HG03378 (cell line): ENCODE data around the gene TRMT2A.

Experiments
- ATAC-seq: cut with Tn5 transposase; IDR thresholded peaks from one replicate; pipeline ENCODE4 v1.9.1; 2021; ENCODE audit warnings: mild to moderate bottlenecking, moderate library complexity; ENCODE audit not compliant: unreplicated experiment

Gene TRMT2A

DNA sequence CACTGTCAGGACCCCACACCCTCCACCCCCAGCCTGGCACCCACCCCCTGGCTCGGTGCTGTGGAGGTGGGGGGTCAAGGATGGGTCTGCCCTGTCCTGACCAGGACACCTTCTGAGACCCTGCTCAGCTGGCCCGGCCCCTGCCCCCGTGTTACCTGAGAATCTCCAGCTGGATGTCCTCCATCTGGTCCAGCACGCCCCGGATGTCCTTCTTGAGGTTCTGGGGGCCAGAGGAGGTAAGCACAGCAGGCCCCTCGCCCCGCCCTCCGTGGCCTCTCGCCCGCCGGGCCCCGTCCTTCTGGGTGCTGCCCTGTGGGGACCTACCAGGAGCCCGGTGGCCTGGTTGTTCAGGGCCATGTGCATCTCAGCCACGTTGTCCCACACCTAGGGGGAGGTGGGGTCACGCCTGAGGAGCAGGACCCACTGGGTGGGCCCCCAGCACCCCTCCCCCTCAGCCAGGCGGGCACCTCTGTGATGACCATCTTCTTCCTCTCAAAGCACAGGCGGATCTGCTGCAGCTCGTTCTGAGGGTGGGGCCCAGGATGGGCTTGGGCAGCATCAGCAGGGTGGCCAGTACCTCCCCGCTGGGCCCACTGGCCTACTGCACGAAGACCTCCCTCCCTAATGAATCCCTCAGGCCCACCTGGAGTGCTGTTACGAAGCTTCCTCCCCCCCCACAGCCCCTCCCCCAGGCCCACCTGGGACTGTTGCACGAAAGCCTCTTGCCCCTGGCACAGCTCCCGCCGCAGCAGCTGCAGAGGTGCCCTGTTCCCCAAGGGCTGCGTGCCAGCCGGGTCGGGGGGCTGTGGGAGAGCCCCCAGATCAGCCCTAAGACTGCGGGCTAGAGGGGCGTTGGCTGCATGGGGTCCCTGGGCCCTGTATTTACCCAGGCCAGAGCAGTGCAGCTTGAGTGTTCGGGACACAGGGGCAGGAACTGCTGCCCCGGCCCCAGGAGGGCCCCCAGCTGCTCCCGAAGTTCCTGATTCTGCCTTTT is 32.5 kb upstream of the TRMT2A start:
- no peak for ATAC-seq

DNA sequence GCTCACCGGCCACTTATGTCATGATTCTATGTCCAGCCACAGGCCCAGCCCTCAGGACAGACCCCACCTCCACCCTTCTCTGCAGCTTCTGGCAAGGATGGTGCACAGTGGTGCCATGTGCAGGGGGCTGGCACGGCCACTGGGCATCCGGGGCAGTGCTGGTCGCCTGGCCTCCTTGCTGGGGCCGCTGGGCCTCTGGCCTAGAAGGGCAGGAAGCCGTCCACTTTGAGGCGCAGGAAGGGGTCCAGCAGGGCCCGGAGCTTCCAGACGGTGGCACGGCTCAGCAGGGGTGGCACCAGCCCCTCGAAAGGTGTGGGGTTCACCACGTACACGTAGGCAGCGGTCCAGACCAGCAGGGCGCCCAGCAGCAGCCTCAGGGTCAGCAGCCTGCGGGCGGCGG is 31.4 kb upstream of the TRMT2A start:
- no peak for ATAC-seq

DNA sequence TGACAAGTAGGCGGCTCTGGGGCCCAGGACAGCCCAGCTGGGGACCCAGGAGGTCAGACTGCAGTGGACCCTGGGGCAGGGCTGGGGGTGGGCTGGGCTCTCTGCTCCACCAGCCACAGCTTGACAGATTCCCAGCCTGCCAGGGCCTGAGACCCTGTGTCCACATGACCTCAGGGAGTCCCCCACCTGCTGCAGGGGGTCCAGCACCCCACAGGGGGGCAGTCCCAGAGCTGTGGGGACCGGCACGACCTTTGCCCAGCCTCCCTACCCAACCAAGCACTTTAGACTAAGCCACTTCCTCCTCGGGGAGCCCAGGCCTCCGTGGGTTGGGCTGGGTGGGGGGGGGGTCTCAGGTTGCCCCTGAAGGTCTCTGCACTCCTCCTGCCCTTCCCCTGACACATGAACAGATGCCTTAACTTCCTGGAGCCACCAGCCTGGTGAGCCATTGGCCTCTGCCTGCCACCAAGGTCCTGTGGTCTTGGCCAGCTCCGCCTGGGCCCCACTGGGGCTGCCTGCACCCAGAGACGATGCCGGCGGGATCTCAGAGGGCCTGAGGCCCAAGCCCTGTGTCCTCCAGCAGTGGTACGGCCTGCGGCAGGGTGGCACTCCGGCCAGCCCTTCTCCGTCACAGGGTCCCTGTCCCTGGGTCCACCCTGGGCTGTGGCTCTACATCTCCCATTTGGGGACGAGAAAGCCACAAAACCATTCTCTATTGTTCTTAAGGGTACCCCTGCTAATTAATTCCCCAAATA is 30.4 kb upstream of the TRMT2A start:
- no peak for ATAC-seq

DNA sequence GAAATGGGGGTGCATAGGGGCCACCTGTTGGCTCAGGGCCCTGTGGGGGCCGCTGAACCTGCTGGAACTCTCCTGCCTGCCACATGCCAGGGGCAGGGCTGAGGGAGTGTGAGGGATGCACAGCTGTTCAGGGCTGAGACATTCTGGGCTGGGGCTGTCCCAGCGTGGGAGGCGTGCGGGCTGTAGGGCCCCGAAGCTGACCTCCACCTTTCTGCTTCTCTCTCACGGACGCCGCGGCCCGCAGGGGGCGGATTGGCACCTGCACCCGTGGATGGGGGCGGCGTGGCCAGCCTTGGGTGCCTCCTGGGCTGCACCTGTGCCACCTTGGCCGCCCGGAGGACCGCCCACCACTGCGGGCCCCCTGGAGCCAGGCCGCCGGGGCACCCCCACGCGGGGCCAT is 29.8 kb upstream of the TRMT2A start:
- ATAC-seq: no peak

DNA sequence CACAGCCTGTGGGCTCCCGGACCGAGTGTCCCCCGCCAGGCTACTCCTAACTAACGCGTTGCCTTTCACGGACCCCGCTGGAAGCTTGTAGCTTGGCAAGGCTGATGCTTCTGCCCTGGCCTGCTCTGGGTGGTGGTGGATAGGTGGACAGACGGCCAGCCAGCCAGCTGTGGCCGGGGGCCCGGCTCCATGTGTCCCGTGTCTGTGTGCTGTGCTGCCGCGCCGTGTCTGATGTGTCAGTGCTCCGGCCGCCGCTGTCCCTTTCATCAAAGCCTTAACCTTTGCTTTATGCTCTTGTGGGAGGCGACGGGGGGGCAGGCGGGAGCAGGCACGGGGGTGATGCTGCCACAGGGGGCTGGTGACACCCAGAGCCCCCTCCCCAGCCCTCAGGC is 28.8 kb upstream of the TRMT2A start:
- no peak for ATAC-seq

DNA sequence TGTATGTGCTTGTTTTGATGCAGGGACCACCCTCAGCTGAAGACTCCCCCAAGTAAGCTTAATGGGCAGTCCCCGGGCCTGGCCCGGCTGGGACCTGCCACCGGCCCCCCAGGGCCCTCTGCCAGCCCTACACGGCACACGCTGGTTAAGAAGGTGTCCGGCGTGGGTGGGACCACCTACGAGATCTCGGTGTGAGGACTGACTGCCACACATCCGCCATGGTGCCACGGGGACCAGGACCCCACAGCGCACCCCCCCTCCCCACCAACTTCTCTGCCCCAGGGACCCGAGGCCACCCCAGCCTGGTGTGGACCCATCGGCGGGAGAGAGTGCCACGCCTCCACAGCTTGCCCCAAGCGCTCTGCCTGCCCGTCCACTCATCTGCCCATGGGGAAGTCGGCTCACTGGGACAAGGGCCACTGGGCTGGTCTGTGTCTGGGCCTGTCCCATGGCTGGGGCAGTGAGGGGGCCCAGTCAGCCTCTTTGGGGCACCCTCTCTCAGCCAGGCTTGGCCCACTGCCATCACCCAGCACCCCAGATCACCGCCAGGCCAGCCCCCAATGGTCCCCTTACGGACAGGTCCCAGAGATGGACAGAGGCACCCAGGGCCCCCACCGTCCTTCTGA is 28.3 kb upstream of the TRMT2A start:
- ATAC-seq: no peak

DNA sequence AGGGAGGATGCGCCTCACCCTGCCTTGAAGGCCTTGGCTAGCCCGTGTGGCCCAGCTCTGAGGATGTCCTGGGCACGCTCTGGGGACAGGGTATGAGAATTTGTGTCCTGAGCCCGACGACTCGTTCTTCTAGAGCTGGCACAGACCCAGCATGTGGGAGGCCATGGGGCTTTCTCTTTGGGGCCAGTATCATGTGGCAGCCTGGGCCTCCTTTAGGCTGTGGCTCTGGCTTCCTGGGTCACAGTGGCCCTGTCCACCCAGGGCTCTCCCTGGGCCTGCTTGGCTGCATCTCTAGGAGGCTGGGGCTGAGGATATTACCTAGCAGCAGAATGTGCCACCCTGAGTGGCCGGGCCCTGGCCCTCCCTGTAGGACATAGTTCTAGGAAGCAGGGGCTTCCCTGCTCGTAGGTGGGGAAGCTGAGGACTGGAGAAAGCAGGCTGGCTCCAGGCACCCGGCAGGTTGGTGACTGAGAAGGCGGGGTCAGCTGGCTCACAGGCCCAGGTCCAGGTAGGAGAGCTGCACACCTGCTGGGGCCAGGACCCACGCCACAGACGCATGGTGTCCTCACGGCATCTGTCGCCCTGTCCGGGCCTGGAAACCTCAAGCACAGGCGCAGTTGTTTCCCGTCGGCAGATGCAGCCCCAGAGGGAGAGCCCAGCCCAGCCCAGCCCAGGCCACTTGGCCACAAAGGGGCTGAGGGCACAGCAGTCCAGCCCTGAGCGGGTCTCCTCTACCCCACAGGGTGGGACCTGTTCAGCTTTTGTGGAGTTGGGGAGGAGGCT is 27.0 kb upstream of the TRMT2A start:
- no peak for ATAC-seq

DNA sequence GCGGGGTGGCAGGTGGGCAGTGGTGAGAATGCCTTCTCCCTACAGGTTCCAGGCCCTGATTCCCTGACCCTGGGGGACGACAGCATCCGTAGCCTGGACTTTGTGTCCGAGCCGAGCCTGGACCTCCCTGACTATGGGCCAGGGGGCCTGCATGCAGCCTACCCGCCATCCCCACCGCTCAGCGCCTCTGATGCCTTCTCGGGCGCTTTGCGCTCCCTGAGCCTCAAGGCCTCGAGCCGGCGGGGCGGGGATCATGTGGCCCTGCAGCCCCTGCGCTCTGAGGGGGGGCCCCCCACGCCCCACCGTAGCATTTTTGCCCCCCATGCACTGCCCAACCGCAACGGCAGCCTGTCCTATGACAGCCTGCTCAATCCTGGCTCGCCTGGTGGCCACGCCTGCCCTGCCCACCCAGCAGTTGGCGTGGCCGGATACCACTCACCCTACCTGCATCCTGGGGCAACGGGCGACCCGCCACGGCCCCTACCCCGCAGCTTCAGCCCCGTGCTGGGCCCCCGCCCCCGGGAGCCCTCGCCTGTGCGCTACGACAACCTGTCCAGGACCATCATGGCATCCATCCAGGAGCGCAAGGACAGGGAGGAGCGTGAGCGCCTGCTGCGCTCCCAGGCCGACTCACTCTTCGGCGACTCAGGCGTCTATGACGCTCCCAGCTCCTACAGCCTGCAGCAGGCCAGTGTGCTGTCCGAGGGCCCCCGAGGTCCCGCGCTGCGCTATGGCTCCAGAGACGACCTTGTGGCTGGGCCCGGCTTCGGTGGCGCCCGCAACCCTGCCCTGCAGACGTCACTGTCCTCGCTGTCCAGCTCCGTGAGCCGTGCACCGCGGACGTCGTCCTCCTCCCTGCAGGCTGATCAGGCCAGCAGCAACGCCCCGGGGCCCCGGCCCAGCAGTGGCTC is 25.9 kb upstream of the TRMT2A start:
- no peak for ATAC-seq

DNA sequence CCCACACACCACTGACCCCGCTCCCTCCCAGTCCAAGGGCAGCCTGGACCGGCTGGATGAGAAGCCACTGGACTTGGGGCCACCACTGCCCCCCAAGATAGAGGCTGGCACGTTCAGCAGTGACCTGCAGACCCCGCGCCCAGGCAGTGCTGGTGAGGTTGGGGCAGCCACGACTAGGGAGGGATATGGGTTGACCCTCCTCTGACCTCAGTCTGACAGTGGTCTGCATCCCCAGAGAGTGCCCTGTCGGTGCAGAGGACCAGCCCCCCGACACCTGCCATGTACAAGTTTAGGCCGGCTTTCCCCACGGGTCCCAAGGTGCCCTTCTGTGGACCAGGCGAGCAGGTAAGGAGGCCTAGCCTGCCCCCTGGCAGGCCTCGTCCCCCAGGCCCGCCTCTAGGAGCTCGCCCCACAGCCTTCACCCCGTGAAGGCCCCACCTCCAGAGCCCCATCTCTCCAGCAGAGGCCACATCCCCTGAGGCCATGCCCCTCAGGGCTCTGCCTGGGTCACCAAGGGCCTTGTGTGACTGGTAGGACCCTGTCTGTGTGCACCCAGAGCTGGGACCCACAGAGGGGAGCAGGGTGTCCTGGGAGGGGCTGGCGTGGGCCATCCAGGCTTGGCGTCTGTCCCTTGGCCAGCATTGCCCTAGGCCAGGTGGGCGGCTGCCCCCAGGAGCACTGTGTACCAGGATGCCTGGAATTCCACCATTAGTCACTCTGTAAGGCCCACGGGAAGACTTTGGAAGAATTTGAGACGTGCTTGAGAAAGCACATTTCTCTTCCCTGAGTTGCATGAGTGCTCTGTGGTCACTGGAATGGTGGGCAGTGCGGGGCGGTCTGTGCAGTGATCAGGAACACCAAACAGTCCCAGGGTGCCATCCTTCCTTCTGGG is 24.4 kb upstream of the TRMT2A start:
- no peak for ATAC-seq

DNA sequence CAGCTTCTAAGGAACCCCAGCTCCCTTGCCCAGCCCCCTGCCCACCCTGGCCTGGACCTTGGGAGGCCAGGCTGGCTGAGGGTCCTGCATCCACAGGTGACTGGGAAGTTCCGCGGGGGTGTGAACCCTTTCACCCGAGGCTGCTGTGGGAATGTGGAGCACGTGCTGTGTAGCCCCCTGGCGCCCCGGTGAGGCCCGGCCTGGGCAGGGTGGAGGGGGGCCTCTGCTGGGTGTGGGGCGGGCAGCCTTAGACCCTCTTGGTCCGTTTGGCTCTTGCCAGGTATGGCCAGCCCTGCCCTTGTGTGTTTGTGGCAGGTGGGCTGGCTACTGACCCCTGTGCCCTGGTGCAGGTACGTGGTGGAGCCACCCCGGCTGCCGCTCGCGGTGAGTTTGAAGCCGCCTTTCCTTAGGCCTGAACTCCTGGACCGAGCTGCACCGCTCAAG is 23.5 kb upstream of the TRMT2A start:
- ATAC-seq: no peak

DNA sequence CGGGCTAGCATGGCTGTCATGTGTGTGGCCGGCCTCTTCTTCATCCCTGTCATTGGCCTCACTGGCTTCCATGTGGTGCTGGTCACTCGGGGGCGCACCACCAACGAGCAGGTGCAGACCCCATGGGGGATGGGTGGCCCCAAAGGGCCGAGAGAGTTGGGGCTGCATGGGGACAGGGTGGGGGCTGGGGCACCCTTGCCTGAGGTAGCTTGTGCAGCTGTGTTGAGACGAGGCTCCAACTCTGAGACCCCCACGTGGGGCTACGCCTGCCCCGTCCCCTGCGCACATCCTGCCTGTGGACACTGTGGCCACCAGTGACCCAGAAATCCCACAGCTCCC is 23.1 kb upstream of the TRMT2A start:
- no peak for ATAC-seq

DNA sequence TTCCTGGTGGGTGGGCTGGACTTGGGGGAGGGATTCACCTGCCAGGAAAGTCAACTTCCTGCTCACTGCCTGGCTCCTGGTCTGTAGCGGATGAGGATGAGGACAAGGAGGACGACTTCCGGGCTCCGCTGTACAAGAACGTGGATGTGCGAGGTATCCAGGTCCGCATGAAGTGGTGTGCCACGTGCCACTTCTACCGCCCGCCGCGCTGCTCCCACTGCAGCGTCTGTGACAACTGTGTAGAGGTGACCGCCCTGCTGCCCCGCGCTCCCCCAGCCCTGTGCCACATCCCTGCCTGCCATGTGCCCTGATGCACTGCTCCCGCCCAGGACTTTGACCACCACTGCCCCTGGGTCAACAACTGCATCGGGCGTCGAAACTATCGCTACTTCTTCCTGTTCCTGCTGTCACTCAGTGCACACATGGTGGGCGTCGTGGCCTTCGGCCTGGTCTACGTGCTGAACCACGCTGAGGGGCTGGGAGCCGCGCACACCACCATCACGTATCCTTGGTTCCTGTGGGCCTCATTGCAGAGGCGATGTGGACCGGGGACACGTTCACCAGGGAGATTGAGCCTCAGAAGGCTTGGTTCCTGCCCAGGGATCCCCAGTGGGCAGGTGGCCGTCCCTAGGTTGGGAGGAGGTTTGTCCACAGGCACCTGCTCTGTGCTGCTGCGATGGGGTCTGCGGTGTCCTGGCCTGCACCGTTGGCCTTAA is 22.5 kb upstream of the TRMT2A start:
- no peak for ATAC-seq

DNA sequence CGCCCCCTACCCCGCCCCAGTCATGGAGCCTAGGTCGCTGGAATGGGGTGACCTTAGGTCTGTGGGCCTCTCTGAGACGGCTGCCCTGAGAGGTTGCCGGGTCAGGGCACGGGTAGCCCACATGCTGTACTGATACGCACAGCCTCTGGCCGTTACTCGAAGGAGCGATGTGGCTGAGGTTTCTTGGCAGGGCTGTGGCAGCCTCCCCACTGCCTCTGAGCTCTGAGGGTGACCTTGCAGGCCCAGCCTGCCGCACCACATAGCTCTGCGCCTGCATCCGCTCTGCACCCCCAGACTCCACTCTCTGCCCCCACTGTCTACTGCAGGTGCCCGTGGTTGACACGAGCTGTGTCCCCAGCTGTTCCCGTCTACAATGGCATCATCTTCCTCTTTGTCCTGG is 21.8 kb upstream of the TRMT2A start:
- no peak for ATAC-seq

DNA sequence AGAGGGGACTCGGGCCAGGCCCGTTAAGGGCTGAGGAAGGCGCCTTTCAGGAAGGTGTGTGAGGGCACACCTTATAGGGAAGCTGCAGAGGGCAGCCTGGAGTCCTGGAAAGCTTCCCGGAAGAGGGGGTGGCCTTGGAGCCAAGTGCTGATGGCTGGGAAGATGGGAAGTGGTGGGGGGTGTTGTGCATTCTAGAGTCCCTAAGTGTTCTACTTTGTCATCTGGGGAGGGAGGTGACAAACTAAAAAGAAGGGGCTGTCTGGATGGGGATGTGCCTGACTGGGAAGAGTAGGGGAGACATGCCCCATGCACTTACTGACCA is 21.4 kb upstream of the TRMT2A start:
- ATAC-seq: no peak

DNA sequence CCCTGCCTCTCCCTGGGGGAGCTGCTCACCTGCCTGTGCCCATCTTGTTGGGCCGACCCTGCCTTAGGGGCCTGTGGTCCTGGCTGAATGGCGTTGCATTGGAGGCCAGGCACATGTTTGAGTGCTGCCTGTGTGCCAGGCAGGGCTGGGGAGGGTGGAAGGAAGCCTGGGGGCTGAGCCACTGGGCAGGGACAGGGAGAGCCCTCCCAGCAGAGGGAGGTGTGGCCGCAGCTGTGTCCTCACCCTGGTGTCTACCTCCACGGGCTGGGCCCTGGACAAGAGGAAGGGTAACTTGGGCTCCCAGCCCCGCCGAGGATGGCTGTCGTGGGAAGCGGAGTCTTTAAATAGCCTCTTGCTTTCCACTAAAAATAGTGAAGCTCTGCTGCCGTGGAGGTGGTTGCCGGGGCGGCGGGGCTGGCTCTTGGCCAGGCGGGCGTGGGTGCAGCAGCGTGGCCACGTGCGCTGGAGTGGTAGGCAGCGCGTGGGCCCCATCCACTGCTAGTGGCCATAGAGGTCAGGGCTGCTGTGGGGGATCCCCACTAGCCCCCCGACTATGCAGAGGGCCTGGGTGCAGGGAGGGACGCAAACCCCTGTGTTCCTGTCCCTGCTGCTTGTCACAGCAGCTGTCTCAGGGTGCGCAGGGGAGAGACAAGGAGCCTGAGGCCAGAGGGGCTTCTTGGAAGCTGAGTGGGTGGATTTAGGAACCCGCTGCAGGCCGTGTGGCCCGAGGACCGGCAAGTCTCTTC is 20.8 kb upstream of the TRMT2A start:
- ATAC-seq: no peak

DNA sequence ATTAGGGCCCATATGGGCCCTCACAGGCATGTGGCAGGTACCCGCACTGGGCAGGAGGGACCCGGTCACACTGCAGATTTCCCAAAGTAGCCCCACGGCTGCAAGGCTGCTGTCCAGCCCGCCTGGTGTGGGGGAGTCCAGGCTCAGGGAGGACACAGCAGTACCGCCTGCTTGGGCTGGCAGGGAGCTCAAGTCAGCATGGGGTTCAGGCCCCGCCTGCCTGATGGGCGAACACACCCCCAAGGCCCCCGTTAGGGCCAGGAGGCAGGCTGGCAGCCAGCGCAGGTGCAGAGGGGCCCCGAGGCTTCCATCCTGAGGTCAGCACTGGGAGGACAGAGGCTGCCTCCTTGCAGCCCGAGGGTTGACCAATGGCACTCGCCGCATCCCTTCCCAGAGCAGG is 20.1 kb upstream of the TRMT2A start:
- no peak for ATAC-seq

DNA sequence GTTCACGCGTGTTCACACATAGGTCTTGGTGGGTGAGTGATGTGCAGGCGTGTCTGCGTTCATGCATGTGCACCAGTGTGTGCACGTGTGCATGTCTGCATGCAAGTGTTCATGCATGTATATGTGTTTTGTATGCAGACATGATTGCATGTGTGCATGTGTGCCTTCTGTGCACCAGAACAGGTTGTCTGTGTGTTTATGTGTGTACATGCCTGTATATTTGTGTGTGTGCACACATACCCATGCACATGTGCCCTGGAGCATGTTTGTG is 19.5 kb upstream of the TRMT2A start:
- no peak for ATAC-seq
